WI38 (cell line): ENCODE results near the gene ESF1.

Source experiments
- H3K4me3 ChIP-seq: 2 replicates; pipeline ENCODE4 v1.5.1; 2011; ENCODE audit warnings: low read depth, mild to moderate bottlenecking, control low read depth, low read length
- TF ChIP-seq, protein P1 (sequence below): IDR thresholded peaks from 2 replicates; pipeline ENCODE4 v1.5.1; 2012; ENCODE audit warnings: low read depth, mild to moderate bottlenecking, control low read depth, low read length

The ESF1 gene

DNA sequence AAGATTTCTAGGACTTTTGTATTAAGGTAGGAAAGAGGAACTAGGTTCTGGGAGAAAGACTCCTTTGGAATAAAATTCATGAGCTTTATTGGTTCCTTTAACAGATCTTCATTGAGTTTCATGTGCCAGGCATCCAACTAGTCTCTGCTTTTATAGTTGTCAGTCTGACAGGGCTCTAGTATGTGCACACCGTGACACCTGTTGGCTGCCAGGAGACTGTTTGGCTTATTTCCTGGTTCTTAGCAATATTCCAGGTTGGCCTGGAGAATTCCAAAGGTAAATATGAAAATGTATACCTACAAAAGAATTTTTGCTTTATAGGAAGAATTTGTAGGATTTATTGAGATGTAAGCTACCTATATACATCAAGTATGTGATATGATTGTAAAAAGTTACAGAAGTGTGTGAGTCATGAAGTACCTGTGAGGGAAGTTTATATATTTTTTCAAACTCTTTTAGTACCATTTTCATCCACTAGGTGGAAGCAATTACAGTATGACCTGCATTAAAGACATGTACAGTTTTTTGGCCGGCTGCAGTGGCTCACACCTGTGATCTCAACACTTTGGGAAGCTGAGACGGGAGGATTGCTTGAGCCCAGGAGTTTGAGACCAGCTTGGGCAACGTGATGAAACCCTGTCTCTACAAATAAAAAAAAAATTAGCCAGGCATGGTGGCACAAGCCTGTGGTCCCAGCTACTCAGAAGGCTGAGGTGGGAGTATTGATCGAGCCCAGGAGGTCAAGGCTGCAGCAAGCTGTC is 35.3 kb upstream of the ESF1 start:
- no peak overlapping the region for H3K4me3 ChIP-seq
- TF ChIP-seq, protein P1, sequence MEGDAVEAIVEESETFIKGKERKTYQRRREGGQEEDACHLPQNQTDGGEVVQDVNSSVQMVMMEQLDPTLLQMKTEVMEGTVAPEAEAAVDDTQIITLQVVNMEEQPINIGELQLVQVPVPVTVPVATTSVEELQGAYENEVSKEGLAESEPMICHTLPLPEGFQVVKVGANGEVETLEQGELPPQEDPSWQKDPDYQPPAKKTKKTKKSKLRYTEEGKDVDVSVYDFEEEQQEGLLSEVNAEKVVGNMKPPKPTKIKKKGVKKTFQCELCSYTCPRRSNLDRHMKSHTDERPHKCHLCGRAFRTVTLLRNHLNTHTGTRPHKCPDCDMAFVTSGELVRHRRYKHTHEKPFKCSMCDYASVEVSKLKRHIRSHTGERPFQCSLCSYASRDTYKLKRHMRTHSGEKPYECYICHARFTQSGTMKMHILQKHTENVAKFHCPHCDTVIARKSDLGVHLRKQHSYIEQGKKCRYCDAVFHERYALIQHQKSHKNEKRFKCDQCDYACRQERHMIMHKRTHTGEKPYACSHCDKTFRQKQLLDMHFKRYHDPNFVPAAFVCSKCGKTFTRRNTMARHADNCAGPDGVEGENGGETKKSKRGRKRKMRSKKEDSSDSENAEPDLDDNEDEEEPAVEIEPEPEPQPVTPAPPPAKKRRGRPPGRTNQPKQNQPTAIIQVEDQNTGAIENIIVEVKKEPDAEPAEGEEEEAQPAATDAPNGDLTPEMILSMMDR, result peak; percentile 32; the same call in 1 of the 2 replicates

DNA sequence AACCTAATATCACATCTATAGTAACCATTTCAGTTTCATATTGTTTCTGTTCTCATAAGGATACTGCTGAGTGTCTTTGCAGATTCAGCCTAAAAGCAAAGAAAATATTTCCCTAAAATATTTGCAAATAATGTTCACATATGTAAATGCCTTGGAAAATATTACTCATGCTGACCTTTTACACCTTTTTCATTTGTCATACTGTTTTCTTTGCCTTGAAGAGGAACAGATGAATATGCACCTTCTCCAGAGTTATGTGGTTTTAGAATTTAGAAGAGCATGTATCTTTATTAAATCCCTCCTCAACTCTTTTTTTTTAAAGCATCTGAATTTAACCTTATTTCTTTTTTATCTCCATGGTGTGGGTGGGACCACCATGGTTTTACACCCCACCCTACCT is 32.6 kb upstream of the ESF1 start:
- H3K4me3 ChIP-seq, result no peak overlapping the region
- TF ChIP-seq, protein P1, result no peak

DNA sequence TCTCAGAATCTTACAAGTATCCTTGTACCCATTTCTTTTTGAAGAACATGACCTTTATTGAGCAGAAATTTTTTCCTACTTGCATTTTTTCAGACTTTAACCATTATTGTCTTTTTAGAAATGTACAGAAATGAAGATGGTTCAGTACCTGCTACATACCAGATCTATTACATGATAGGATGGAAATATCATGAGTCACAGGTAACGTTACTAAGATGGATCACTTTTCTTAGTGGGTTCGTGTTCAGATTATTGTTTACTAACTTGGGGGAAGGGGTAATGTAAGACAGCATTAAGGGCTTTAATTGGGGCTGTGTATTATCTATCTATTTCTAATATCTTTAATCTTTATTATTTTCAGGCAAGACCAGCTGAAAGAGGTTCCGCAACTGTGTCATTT is 32.0 kb upstream of the ESF1 start:
- TF ChIP-seq, protein P1, result no peak
- no peak overlapping the region for H3K4me3 ChIP-seq

DNA sequence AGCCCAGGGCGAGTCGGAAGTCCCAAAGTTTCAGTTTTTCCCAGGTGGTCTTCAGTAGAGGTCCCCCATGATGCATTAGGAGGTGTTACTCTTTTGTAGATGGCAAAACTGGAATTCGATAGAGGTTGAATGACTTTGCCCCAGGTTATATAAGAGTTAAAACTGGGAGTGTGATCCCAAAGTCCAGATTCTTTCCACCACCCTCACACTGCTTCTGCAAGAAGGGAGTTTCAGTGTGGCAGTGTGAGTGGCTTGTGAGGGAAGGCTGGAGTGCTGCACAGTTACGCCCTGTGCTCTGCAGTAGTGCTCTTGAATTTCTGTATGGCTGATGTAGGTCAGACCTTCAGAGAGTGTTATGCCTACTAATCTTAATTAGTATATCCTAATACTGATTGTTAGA is 30.0 kb upstream of the ESF1 start:
- H3K4me3 ChIP-seq, result no peak overlapping the region
- TF ChIP-seq, protein P1, result no peak

DNA sequence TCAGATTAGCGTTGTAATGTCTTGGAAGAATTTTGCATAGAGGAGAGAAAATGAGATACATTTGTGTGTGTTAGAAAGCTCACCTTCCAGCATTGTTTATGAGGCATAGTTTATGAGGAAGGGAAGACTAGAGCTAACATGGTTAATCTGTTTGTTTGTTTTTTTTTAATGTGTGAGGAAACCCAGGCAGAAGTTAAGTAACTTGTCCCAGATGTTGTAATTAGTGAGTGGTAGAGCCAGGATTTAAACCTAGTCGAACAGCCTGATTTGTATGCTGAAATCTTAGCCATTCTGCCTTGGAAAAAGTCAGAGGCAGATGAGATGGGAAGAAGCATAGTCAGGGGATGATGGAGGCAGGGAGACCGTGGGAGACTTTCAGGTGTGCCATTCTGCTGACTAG is 29.2 kb upstream of the ESF1 start:
- TF ChIP-seq, protein P1, result no peak
- no peak overlapping the region for H3K4me3 ChIP-seq

DNA sequence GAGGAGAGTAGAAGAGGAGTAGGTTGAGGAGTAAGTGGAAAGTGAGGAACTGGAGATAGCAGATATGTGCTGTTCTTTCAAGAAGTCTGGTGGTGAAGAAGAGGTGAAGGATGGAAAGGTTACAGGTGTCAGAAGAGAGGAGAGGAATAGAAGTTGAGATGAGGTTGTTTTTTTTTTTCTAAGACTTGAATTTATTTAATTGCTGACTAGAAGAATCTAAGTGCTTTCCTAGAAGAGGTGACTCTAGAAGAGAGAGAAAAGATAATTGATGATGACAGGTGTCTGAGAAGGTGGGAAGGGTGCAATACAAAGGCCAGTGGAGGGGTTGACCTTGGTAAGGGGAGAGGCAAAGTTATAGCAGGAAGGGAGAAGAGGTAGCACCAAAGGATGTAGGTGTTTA is 25.7 kb upstream of the ESF1 start:
- TF ChIP-seq, protein P1, result no peak
- no peak overlapping the region for H3K4me3 ChIP-seq

DNA sequence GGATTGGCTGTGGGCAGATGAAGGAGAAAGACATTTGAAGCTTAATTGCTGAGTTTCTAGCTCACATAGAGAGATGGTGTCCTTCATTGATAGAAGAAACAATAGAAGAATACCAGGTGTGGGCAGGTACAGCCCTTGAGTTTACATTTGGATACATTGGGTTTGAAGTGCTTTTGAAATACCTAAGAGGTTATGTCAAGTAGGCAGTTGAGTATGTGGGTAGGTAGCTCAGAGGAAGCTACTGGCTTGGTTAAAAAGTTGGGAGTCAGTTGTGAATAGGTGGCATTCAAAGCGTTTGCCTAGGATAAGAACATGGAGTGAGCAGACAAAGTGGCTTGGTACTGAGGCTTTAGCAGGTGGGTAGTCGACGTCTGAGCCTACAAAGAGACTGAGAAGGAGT is 25.1 kb upstream of the ESF1 start:
- TF ChIP-seq, protein P1, result no peak
- no peak overlapping the region for H3K4me3 ChIP-seq
